ENCODE measurements around the gene TLK1. TPM values are rescaled to one million over a fixed set of nuclear protein-coding genes. Genes with fewer than 3 reads are reported as not detected.

The TLK1 gene
- total RNA-seq, 1 donor from 2014 or later, result 26.3 TPM

GRCh38 chr2:170997893-170998597, 162.6 kb downstream of the TLK1 start:
- H3K4me3 ChIP-seq, result no peak overlapping the region
- no peak for TF ChIP-seq CTCF (IDR thresholded peaks at IDR 0.05; ENCODE audit: borderline replicate concordance)
- H3K4me1 ChIP-seq, result no peaks in the 10 kb centered on the region
- peaks cover 49% of the 10 kb centered on the region for H3K36me3 ChIP-seq
- no peaks in the 10 kb centered on the region for H3K9me3 ChIP-seq (replicated peaks)
- no peak for DNase-seq
- no peak overlapping the region for H3K27ac ChIP-seq (replicated peaks)
- H3K27me3 ChIP-seq (ENCODE audit: low read depth), result no peaks in the 10 kb centered on the region
- intact Hi-C loops (cut with micrococcal nuclease), result no loop called here

GRCh38 chr2:170996316-170996715, 164.4 kb downstream of the TLK1 start:
- intact Hi-C loops (cut with micrococcal nuclease), result no loop called here
- Histone ChIP-seq H3K9me3 (replicated peaks) (no peaks in the 10 kb centered on the region), H3K4me1 (no peaks in the 10 kb centered on the region), H3K4me3 (no peak overlapping the region), H3K36me3 (peaks cover 55% of the 10 kb centered on the region), H3K27ac (replicated peaks) (no peak overlapping the region), H3K27me3 (ENCODE audit: low read depth) (no peaks in the 10 kb centered on the region)
- DNase-seq, result no peak
- no peak for TF ChIP-seq CTCF (IDR thresholded peaks at IDR 0.05; ENCODE audit: borderline replicate concordance)

GRCh38 chr2:170991398-170992182, 169.1 kb downstream of the TLK1 start:
- no peak for DNase-seq
- TF ChIP-seq CTCF (IDR thresholded peaks at IDR 0.05; ENCODE audit: borderline replicate concordance), result no peak

GRCh38 chr2:170986566-170987258, 174.0 kb downstream of the TLK1 start:
- Histone ChIP-seq H3K36me3 (peaks cover 7% of the 10 kb centered on the region), H3K4me3 (no peak overlapping the region), H3K27ac (replicated peaks) (no peak overlapping the region), H3K27me3 (ENCODE audit: low read depth) (no peaks in the 10 kb centered on the region), H3K4me1 (no peaks in the 10 kb centered on the region), H3K9me3 (replicated peaks) (no peaks in the 10 kb centered on the region)
- TF ChIP-seq CTCF (IDR thresholded peaks at IDR 0.05; ENCODE audit: borderline replicate concordance), result no peak
- intact Hi-C loops (cut with micrococcal nuclease), result loop anchor here (10.0 kb wide), 1 partner anchor 428 kb away; no protein-coding TSS in a partner anchor
- no peak for DNase-seq

More at GRCh38 chr2:170991398-170992182, 169.1 kb downstream of the TLK1 start:
- intact Hi-C loops (cut with micrococcal nuclease), result no loop called here
- H3K4me3 ChIP-seq, result no peak overlapping the region
- peaks cover 48% of the 10 kb centered on the region for H3K36me3 ChIP-seq
- H3K9me3 ChIP-seq (replicated peaks), result no peaks in the 10 kb centered on the region
- no peaks in the 10 kb centered on the region for H3K27me3 ChIP-seq (ENCODE audit: low read depth)
- H3K27ac ChIP-seq (replicated peaks), result no peak overlapping the region
- no peaks in the 10 kb centered on the region for H3K4me1 ChIP-seq

GRCh38 chr2:170985407-170985806, 175.3 kb downstream of the TLK1 start:
- no peak for TF ChIP-seq CTCF (IDR thresholded peaks at IDR 0.05; ENCODE audit: borderline replicate concordance)
- Histone ChIP-seq H3K27ac (replicated peaks) (no peak overlapping the region), H3K9me3 (replicated peaks) (no peaks in the 10 kb centered on the region), H3K4me1 (no peaks in the 10 kb centered on the region), H3K36me3 (peaks cover 3% of the 10 kb centered on the region), H3K4me3 (no peak overlapping the region), H3K27me3 (ENCODE audit: low read depth) (no peaks in the 10 kb centered on the region)
- DNase-seq, result no peak
- intact Hi-C loops (cut with micrococcal nuclease), result loop anchor here (10.0 kb wide), 1 partner anchor 429 kb away; no protein-coding TSS in a partner anchor

Data from left ventricle myocardium inferior (tissue), 1 donor.